ENCODE measurements around the gene LRRFIP1. TPM values are rescaled to one million over a fixed set of nuclear protein-coding genes. Genes with fewer than 3 reads are reported as not detected.

LRRFIP1 gene
- total and polyA plus RNA-seq, 12 donors: 91.5 to 132 (median 110) TPM

- H3K27me3 ChIP-seq: peaks cover 0 to 14% (median 3%) of the 10 kb centered on the region in 7 donors
- TF ChIP-seq, protein P1, sequence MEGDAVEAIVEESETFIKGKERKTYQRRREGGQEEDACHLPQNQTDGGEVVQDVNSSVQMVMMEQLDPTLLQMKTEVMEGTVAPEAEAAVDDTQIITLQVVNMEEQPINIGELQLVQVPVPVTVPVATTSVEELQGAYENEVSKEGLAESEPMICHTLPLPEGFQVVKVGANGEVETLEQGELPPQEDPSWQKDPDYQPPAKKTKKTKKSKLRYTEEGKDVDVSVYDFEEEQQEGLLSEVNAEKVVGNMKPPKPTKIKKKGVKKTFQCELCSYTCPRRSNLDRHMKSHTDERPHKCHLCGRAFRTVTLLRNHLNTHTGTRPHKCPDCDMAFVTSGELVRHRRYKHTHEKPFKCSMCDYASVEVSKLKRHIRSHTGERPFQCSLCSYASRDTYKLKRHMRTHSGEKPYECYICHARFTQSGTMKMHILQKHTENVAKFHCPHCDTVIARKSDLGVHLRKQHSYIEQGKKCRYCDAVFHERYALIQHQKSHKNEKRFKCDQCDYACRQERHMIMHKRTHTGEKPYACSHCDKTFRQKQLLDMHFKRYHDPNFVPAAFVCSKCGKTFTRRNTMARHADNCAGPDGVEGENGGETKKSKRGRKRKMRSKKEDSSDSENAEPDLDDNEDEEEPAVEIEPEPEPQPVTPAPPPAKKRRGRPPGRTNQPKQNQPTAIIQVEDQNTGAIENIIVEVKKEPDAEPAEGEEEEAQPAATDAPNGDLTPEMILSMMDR (IDR thresholded peaks at IDR 0.05): no peak
- H3K36me3 ChIP-seq: peaks cover 0 to 11% (median 0%) of the 10 kb centered on the region in 9 donors
- intact Hi-C loops (cut with DNase I): no loop called here
- no peak for DNase-seq
- 65 to 84% methylated on average over 12 of the region's 12 CpGs for WGBS, 2 donors
- H3K9me3 ChIP-seq: peaks cover 0 to 11% (median 3%) of the 10 kb centered on the region in 11 donors
- peaks cover 14 to 84% (median 65%) of the 10 kb centered on the region in 9 donors for H3K4me1 ChIP-seq
- H3K27ac ChIP-seq: peak overlapping the region in 8 of 10 donors; percentile 24 to 95 (median 92)
- ATAC-seq: peak in 1 of 8 donors; percentile 11
- H3K4me3 ChIP-seq: no peak overlapping the region
Observed at GRCh38 chr2:237630216-237631000, 3.0 kb downstream of the LRRFIP1 start.

GRCh38 chr2:237631007-237631785, 3.8 kb downstream of the LRRFIP1 start:
- H3K27me3 ChIP-seq: peaks cover 0 to 14% (median 3%) of the 10 kb centered on the region in 7 donors
- TF ChIP-seq, protein P1 (IDR thresholded peaks at IDR 0.05): no peak
- DNase-seq (no peak), ATAC-seq (peak in 2 of 8 donors; percentile 14 to 17)
- peaks cover 0 to 11% (median 3%) of the 10 kb centered on the region in 11 donors for H3K9me3 ChIP-seq
- WGBS, 2 donors: 52 to 66% methylated on average over 14 of the region's 14 CpGs
- no peak overlapping the region for H3K4me3 ChIP-seq
- intact Hi-C loops (cut with DNase I): no loop called here
- peak overlapping the region in 8 of 10 donors; percentile 24 to 95 (median 92) for H3K27ac ChIP-seq
- H3K36me3 ChIP-seq: peaks cover 0 to 11% (median 0%) of the 10 kb centered on the region in 9 donors
- peaks cover 14 to 76% (median 57%) of the 10 kb centered on the region in 9 donors for H3K4me1 ChIP-seq

DNA sequence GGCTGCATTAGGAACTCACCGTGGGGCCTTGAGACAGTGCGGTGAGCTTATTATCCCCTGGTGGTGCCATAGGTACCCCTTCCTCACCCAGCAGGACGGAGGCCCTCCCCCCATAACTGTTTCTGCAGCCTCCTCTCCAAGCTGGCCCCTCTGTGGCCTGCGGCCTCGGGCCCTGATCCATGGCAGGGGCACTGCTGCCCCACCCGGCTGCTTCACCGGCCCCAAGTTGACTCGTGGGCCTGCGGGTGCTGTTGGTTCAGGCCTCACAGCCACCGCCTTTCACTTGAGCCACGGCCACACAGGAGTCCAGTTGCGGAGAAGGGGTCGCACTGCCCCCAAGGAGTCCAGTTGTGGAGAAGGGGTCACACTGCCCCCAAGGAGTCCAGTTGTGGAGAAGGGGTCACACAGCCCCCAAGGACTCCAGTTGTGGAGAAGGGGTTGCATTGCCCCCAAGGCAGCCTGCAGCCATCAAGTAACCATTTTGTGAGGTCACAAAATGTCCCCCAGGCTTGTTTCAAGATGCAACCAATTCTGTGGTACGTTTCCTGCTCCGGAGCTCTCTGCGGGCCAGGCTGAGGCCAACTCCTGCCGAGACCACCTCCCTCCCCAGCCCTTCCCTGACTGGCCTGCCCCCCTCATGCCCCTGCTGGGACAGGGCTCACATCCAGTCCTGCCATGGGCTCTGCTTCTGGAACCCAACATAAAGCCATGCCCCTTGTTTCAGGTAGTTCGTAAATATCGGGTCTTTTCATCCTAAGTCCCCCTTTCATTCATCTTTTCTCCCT, 4.6 kb downstream of the LRRFIP1 start:
- ATAC-seq (no peak), DNase-seq (no peak)
- H3K27me3 ChIP-seq: peaks cover 0 to 14% (median 3%) of the 10 kb centered on the region in 7 donors
- intact Hi-C loops (cut with DNase I): no loop called here
- peaks cover 0 to 14% (median 3%) of the 10 kb centered on the region in 11 donors for H3K9me3 ChIP-seq
- WGBS, 2 donors: 67 to 87% methylated on average over 19 of the region's 19 CpGs
- no peak overlapping the region for H3K4me3 ChIP-seq
- peak overlapping the region in 9 of 10 donors; percentile 10 to 95 (median 76) for H3K27ac ChIP-seq
- TF ChIP-seq, protein P1 (IDR thresholded peaks at IDR 0.05): no peak
- peaks cover 0 to 11% (median 0%) of the 10 kb centered on the region in 9 donors for H3K36me3 ChIP-seq
- H3K4me1 ChIP-seq: peaks cover 14 to 68% (median 55%) of the 10 kb centered on the region in 9 donors
